Kidney (tissue), 14 donors: ENCODE measurements around the gene PRRT3. TPM values are rescaled to one million over a fixed set of nuclear protein-coding genes. Genes with fewer than 3 reads are reported as not detected.

ENCODE experiments used
- DNase-seq, 5 donors: peaks; one replicate each; pipeline ENCODE4 v3.0.0-alpha.2; 2013 to 2020
- FAIRE-seq: peaks from 2 replicates; lab custom pipeline; 2012; peaks lifted over from hg19 to GRCh38; lab: Jason Lieb, UNC
- H3K27ac ChIP-seq, 2 donors: one replicate each; pipeline ENCODE4 v1.7.0; 2013; ENCODE audit warnings: low read depth in 2 of 2, low read length in 2 of 2, inconsistent platforms in 1 of 2
- H3K27me3 ChIP-seq: one replicate; pipeline ENCODE4 v1.7.1; 2013; ENCODE audit warnings: low read length, inconsistent platforms; ENCODE audit not compliant: control insufficient read depth, insufficient read depth
- H3K36me3 ChIP-seq, 3 donors: one replicate each; pipeline versions ENCODE4 v1.7.0 to v1.7.1; 2013; ENCODE audit warnings: low read length in 3 of 3, control low read depth in 1 of 3, inconsistent platforms in 1 of 3; ENCODE audit not compliant: insufficient read depth in 3 of 3, control insufficient read depth in 2 of 3
- H3K4me1 ChIP-seq, 3 donors: one replicate each; pipeline versions ENCODE4 v1.7.0 to v1.7.1; 2013; ENCODE audit warnings: low read length in 3 of 3, inconsistent platforms in 1 of 3, low read depth in 1 of 3; ENCODE audit not compliant: control insufficient read depth in 2 of 3, insufficient read depth in 2 of 3
- H3K4me3 ChIP-seq, 3 donors: one replicate each; pipeline versions ENCODE4 v1.7.0 to v1.8.1; 2013; ENCODE audit warnings: low read length in 3 of 3, control low read depth in 1 of 3, inconsistent platforms in 1 of 3
- H3K9ac ChIP-seq, 3 donors: one replicate each; pipeline versions ENCODE4 v1.7.0 to v1.7.1; 2013; ENCODE audit warnings: low read length in 3 of 3, control low read depth in 1 of 3, inconsistent platforms in 1 of 3
- H3K9me3 ChIP-seq, 3 donors: one replicate each; pipeline versions ENCODE4 v1.7.0 to v1.7.1; 2013; ENCODE audit warnings: low read length in 3 of 3, control low read depth in 1 of 3, inconsistent platforms in 1 of 3; ENCODE audit not compliant: control insufficient read depth in 2 of 3, insufficient read depth in 1 of 3
- intact Hi-C: fragments of 100-400 bp; cut with DNase I; formaldehyde crosslinking; loops from one replicate; pipeline ENCODE4 v1.11.1; 2022
- polyA plus RNA-seq: library from polyadenylated mRNA; stranded (reverse); fragments of 350-450 nt; fragmentation: Illumina TruSeq; extraction: RNeasy Lipid Tissue Mini Kit (QIAGEN cat#74804); gene quantifications from one replicate; pipeline ENCODE4 v1.2.3, GENCODE V29; 2014; ENCODE audit warnings: low read depth, low replicate concordance; ENCODE audit not compliant: insufficient read depth
- total RNA-seq: library from RNA; stranded (reverse); fragmentation: NEBNext Ultra II Directional; extraction: Animal tissue kit (Norgen Biotek cat#: 25700); gene quantifications from one replicate; pipeline ENCODE4 v1.2.1, GENCODE V29; 2021
- TF ChIP-seq, protein P1 (sequence below): IDR thresholded peaks from 3 replicates; pipeline ENCODE4 v1.5.1; 2012; ENCODE audit warnings: mild to moderate bottlenecking, moderate library complexity, borderline replicate concordance; ENCODE audit not compliant: insufficient read depth; ENCODE audit errors: extremely low read depth
- donor health status: control.
- donor health status: control.
- donor health status: control.
- donor health status: control.
- donor health status: control.
- donor health status: DM: yes; HTN: yes; CAD: no.
- donor health status: Normal renal cell carcinoma (clear cell type).

The PRRT3 gene
- total and polyA plus RNA-seq, 2 donors from 2014 or later, result 3.6 to 3.9 TPM

DNA sequence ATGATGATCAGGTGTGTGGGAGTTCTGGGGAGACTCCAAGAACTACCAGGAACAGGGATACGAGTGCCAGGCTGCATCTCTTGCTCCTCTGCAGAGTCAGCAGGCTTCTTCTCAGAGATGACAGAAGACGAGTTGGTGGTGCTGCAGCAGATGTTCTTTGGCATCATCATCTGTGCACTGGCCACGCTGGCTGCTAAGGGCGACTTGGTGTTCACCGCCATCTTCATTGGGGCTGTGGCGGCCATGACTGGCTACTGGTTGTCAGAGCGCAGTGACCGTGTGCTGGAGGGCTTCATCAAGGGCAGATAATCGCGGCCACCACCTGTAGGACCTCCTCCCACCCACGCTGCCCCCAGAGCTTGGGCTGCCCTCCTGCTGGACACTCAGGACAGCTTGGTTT, 7.9 kb downstream of the PRRT3 start:
- H3K4me1 ChIP-seq, result peaks cover 0 to 11% (median 0%) of the 10 kb centered on the region in 3 donors
- FAIRE-seq (no peak), DNase-seq (no peak)
- TF ChIP-seq, protein P1, sequence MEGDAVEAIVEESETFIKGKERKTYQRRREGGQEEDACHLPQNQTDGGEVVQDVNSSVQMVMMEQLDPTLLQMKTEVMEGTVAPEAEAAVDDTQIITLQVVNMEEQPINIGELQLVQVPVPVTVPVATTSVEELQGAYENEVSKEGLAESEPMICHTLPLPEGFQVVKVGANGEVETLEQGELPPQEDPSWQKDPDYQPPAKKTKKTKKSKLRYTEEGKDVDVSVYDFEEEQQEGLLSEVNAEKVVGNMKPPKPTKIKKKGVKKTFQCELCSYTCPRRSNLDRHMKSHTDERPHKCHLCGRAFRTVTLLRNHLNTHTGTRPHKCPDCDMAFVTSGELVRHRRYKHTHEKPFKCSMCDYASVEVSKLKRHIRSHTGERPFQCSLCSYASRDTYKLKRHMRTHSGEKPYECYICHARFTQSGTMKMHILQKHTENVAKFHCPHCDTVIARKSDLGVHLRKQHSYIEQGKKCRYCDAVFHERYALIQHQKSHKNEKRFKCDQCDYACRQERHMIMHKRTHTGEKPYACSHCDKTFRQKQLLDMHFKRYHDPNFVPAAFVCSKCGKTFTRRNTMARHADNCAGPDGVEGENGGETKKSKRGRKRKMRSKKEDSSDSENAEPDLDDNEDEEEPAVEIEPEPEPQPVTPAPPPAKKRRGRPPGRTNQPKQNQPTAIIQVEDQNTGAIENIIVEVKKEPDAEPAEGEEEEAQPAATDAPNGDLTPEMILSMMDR, result no peak
- H3K9ac ChIP-seq, result no peak overlapping the region
- intact Hi-C loops, result no loop called here
- H3K4me3 ChIP-seq, result no peak overlapping the region
- H3K27me3 ChIP-seq, result no peaks in the 10 kb centered on the region
- peaks cover 0 to 5% (median 2%) of the 10 kb centered on the region in 3 donors for H3K36me3 ChIP-seq
- no peaks in the 10 kb centered on the region for H3K9me3 ChIP-seq
- no peak overlapping the region for H3K27ac ChIP-seq

GRCh38 chr3:9942934-9943690, 9.1 kb downstream of the PRRT3 start:
- H3K36me3 ChIP-seq, result peaks cover 2 to 5% (median 3%) of the 10 kb centered on the region in 3 donors
- H3K4me3 ChIP-seq, result no peak overlapping the region
- no peaks in the 10 kb centered on the region for H3K27me3 ChIP-seq
- H3K4me1 ChIP-seq, result peaks cover 0 to 11% (median 0%) of the 10 kb centered on the region in 3 donors
- no peak overlapping the region for H3K9ac ChIP-seq
- intact Hi-C loops, result no loop called here
- H3K9me3 ChIP-seq, result no peaks in the 10 kb centered on the region
- H3K27ac ChIP-seq, result no peak overlapping the region
- FAIRE-seq (no peak), DNase-seq (no peak)
- TF ChIP-seq, protein P1, result no peak

DNA sequence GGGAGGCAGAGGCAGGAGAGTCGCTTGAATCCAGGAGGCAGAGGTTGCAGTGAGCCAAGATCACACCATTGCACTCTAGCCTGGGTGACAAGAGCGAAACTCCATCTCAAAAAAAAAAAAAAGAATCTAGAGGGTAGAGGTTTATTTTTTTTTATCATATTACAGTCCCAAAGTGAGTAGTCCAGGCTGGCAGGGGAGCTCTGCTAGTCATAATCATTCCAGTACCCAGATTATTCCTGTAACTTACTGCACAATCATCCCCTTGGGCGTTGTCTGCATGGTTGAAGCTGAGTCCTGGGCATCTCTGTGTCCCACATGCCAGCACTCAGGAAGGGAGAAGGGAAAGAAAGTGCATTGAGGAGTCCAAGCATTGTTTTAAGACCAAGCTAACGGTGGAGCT, 10.0 kb downstream of the PRRT3 start:
- H3K4me3 ChIP-seq, result no peak overlapping the region
- intact Hi-C loops, result no loop called here
- TF ChIP-seq, protein P1, result no peak
- H3K27me3 ChIP-seq, result no peaks in the 10 kb centered on the region
- no peaks in the 10 kb centered on the region for H3K9me3 ChIP-seq
- no peak overlapping the region for H3K9ac ChIP-seq
- H3K4me1 ChIP-seq, result peaks cover 0 to 7% (median 0%) of the 10 kb centered on the region in 3 donors
- no peak overlapping the region for H3K27ac ChIP-seq
- peaks cover 2 to 10% (median 8%) of the 10 kb centered on the region in 3 donors for H3K36me3 ChIP-seq
- FAIRE-seq (no peak), DNase-seq (no peak)
